H1 (cell line): ENCODE results near the gene CNKSR2. TPM values are rescaled to one million over a fixed set of nuclear protein-coding genes. Genes with fewer than 3 reads are reported as not detected.

Experiments
- CTCF ChIA-PET: fragments of 300-600 bp; sonication (Branson Sonifier 250); formaldehyde crosslinking; loops from one replicate; lab custom pipeline; 2021; ENCODE audit not compliant: partially characterized antibody; lab: Charles Lee
- POLR2A ChIA-PET: fragments of 300-600 bp; sonication (Branson Sonifier 250); formaldehyde crosslinking; loops from one replicate; lab custom pipeline; 2021; ENCODE audit warnings: inconsistent platforms; ENCODE audit not compliant: partially characterized antibody; lab: Charles Lee
- DNase-seq, 2 experiments: peaks; one replicate each; pipeline versions ENCODE4 v3.0.0 to v3.0.0-alpha.2; 2010 to 2022; ENCODE audit warnings: low spot score in 2 of 2, low read depth in 1 of 2, mixed read lengths in 1 of 2
- FAIRE-seq: peaks from 2 replicates; lab custom pipeline; 2011; peaks lifted over from hg19 to GRCh38; lab: Jason Lieb, UNC
- H2AFZ ChIP-seq: 2 replicates; pipeline ENCODE4 v1.8.1; 2012; ENCODE audit warnings: low read length, inconsistent platforms
- H2AK5ac ChIP-seq: 2 replicates; pipeline ENCODE4 v1.6.1; 2013; ENCODE audit warnings: low read depth, low read length
- H2BK120ac ChIP-seq: replicated peaks from 2 replicates; pipeline ENCODE3; 2013; ENCODE audit warnings: low read depth, low read length, inconsistent platforms
- H2BK12ac ChIP-seq: 2 replicates; pipeline ENCODE4 v1.6.1; 2013; ENCODE audit warnings: low read depth, low read length
- H2BK15ac ChIP-seq: 2 replicates; pipeline ENCODE4 v1.6.1; 2013; ENCODE audit warnings: low read length
- H2BK20ac ChIP-seq: 2 replicates; pipeline ENCODE4 v1.6.1; 2013; ENCODE audit warnings: low read length
- H2BK5ac ChIP-seq: 2 replicates; pipeline ENCODE4 v1.6.1; 2013; ENCODE audit warnings: low read depth, low read length
- H3K14ac ChIP-seq: 2 replicates; pipeline ENCODE4 v1.6.1; 2013; ENCODE audit warnings: inconsistent platforms; ENCODE audit not compliant: insufficient read length
- H3K18ac ChIP-seq: 2 replicates; pipeline ENCODE4 v1.6.1; 2013; ENCODE audit warnings: low read length; ENCODE audit errors: extremely low read depth
- H3K23ac ChIP-seq: 2 replicates; pipeline ENCODE4 v1.6.1; 2013; ENCODE audit warnings: inconsistent platforms; ENCODE audit not compliant: insufficient read length
- H3K23me2 ChIP-seq: 2 replicates; pipeline ENCODE4 v1.6.1; 2013; ENCODE audit warnings: low read depth, low read length
- H3K27ac ChIP-seq: 2 replicates; pipeline ENCODE4 v1.6.1; 2011; ENCODE audit warnings: low read depth, low read length, inconsistent platforms
- H3K27me3 ChIP-seq, 4 experiments: replicated peaks in 1 of 4; 1 replicate in 1 of 4; 2 replicates in 3 of 4; pipeline versions ENCODE4 v1.6.1 to v1.8.1; 2011 to 2013; ENCODE audit warnings: low read length in 3 of 4, mild to moderate bottlenecking in 3 of 4, inconsistent platforms in 2 of 4, mixed read lengths in 2 of 4, moderate library complexity in 1 of 4; ENCODE audit not compliant: control insufficient read depth in 3 of 4, insufficient read depth in 3 of 4; ENCODE audit errors: extremely low read depth in 1 of 4
- H3K36me3 ChIP-seq, 4 experiments: 2 replicates each; pipeline versions ENCODE4 v1.6.1 to v1.8.1; 2011 to 2013; ENCODE audit warnings: mild to moderate bottlenecking in 4 of 4, low read length in 3 of 4, moderate library complexity in 2 of 4, control low read depth in 1 of 4, inconsistent platforms in 1 of 4; ENCODE audit not compliant: insufficient read depth in 4 of 4, control insufficient read depth in 2 of 4
- H3K4ac ChIP-seq: replicated peaks from 2 replicates; pipeline ENCODE3; 2013; ENCODE audit warnings: low read length, low read depth, mixed read lengths, inconsistent platforms; ENCODE audit not compliant: insufficient read length
- H3K4me1 ChIP-seq, 4 experiments: replicated peaks in 1 of 4; 1 replicate in 1 of 4; 2 replicates in 3 of 4; pipeline versions ENCODE4 v1.6.1 to v1.8.1; 2011 to 2013; ENCODE audit warnings: low read length in 3 of 4, inconsistent platforms in 2 of 4, mixed read lengths in 1 of 4; ENCODE audit not compliant: insufficient read depth in 4 of 4, control insufficient read depth in 3 of 4
- H3K4me2 ChIP-seq, 2 experiments: 2 replicates each; pipeline versions ENCODE4 v1.6.1 to v1.8.1; 2011 to 2013; ENCODE audit warnings: low read depth in 2 of 2, low read length in 2 of 2, control low read depth in 1 of 2, inconsistent platforms in 1 of 2, mild to moderate bottlenecking in 1 of 2; ENCODE audit not compliant: insufficient read depth in 1 of 2
- H3K4me3 ChIP-seq, 4 experiments: fragments of 200-600, 300-600 bp in 1 of 4; sonication (generic), shearing (Covaris generic), sonication (Bioruptor Twin) in 1 of 4; 2 replicates each; pipeline versions ENCODE4 v1.5.1 to v1.8.1; 2011 to 2016; ENCODE audit warnings: low read length in 4 of 4, low read depth in 3 of 4, control low read depth in 2 of 4, inconsistent platforms in 2 of 4, mild to moderate bottlenecking in 2 of 4, mixed read lengths in 1 of 4, moderate library complexity in 1 of 4; ENCODE audit not compliant: insufficient read depth in 2 of 4; ENCODE audit errors: extremely low read depth in 1 of 4
- H3K56ac ChIP-seq: replicated peaks from 2 replicates; pipeline ENCODE3; 2013; ENCODE audit warnings: low read depth, mild to moderate bottlenecking, mixed read lengths, low read length, inconsistent platforms; ENCODE audit not compliant: insufficient read length
- H3K79me1 ChIP-seq: 2 replicates; pipeline ENCODE4 v1.6.1; 2013; ENCODE audit warnings: low read depth, low read length, control low read depth
- H3K79me2 ChIP-seq, 2 experiments: 2 replicates each; pipeline versions ENCODE4 v1.6.1 to v1.8.1; 2012 to 2013; ENCODE audit warnings: low read length in 2 of 2, mild to moderate bottlenecking in 2 of 2, inconsistent platforms in 1 of 2; ENCODE audit not compliant: insufficient read depth in 2 of 2, control insufficient read depth in 1 of 2
- H3K9ac ChIP-seq, 4 experiments: replicated peaks in 1 of 4; 1 replicate in 1 of 4; 2 replicates in 3 of 4; pipeline versions ENCODE4 v1.6.1 to v1.8.1; 2011 to 2013; ENCODE audit warnings: low read depth in 3 of 4, low read length in 3 of 4, control low read depth in 2 of 4, mild to moderate bottlenecking in 2 of 4, moderate library complexity in 2 of 4, inconsistent platforms in 1 of 4; ENCODE audit errors: extremely low read depth in 1 of 4
- H3K9me3 ChIP-seq, 2 experiments: 2 replicates each; pipeline versions ENCODE4 v1.6.1 to v1.8.1; 2012 to 2013; ENCODE audit warnings: mild to moderate bottlenecking in 2 of 2, moderate library complexity in 2 of 2, control low read depth in 1 of 2, inconsistent platforms in 1 of 2, low read depth in 1 of 2, low read length in 1 of 2, mixed read lengths in 1 of 2; ENCODE audit not compliant: insufficient read depth in 2 of 2
- H4K20me1 ChIP-seq, 2 experiments: replicated peaks in 1 of 2; 2 replicates each; pipeline versions ENCODE3 to v1.8.1; 2011 to 2013; ENCODE audit warnings: inconsistent platforms in 2 of 2, low read length in 2 of 2, mild to moderate bottlenecking in 1 of 2; ENCODE audit not compliant: insufficient read depth in 2 of 2, control insufficient read depth in 1 of 2
- H4K5ac ChIP-seq: 2 replicates; pipeline ENCODE4 v1.6.1; 2013; ENCODE audit warnings: low read length, low read depth, mixed read lengths, inconsistent platforms; ENCODE audit not compliant: insufficient read length
- H4K8ac ChIP-seq: 2 replicates; pipeline ENCODE4 v1.8.0; 2013; ENCODE audit warnings: mild to moderate bottlenecking, moderate library complexity, low read length, inconsistent platforms; ENCODE audit not compliant: insufficient read depth; ENCODE audit errors: extremely low read depth
- H4K91ac ChIP-seq: replicated peaks from 2 replicates; pipeline ENCODE3; 2013; ENCODE audit warnings: low read length, mixed read lengths, inconsistent platforms; ENCODE audit not compliant: insufficient read length
- CEBPB ChIP-seq: IDR thresholded peaks from 2 replicates; pipeline ENCODE4 v1.6.1; 2012; ENCODE audit warnings: low read depth, low read length
- CTBP2 ChIP-seq: IDR thresholded peaks from 2 replicates; pipeline ENCODE4 v1.7.0; 2011; ENCODE audit warnings: borderline replicate concordance, mild to moderate bottlenecking, moderate library complexity, mixed read lengths, low read length; ENCODE audit not compliant: insufficient read depth, insufficient read length
- HDAC2 ChIP-seq, 2 experiments: fragments of 300-600 bp in 1 of 2; sonication (generic) in 1 of 2; IDR thresholded peaks; 2 replicates each; pipeline ENCODE4 v1.6.1; 2011 to 2012; ENCODE audit warnings: low read depth in 2 of 2, low read length in 2 of 2, mild to moderate bottlenecking in 2 of 2, moderate library complexity in 2 of 2, borderline replicate concordance in 1 of 2, inconsistent platforms in 1 of 2
- KDM1A ChIP-seq: fragments of 200-600, 300-600 bp; sonication (generic); IDR thresholded peaks from 2 replicates; pipeline ENCODE4 v1.7.1; 2016; ENCODE audit warnings: mild to moderate bottlenecking, low read length, borderline replicate concordance
- NRF1 ChIP-seq: IDR thresholded peaks from 2 replicates; pipeline ENCODE4 v1.6.1; 2011; ENCODE audit warnings: mild to moderate bottlenecking, low read depth, low read length, improper control_type of control experiment
- POLR2A ChIP-seq, 2 experiments: IDR thresholded peaks; 1 replicate in 1 of 2; 2 replicates in 1 of 2; pipeline ENCODE4 v1.6.1; 2011; ENCODE audit warnings: low read depth in 2 of 2, low read length in 2 of 2, mild to moderate bottlenecking in 2 of 2; ENCODE audit errors: control extremely low read depth in 1 of 2
- RFX5 ChIP-seq: IDR thresholded peaks from 2 replicates; pipeline ENCODE4 v1.6.1; 2011; ENCODE audit warnings: low read depth, low read length, improper control_type of control experiment, borderline replicate concordance
- SIRT6 ChIP-seq: IDR thresholded peaks from one replicate; pipeline ENCODE4 v1.7.1; 2012; ENCODE audit warnings: low read length, inconsistent platforms
- TAF7 ChIP-seq: optimal IDR thresholded peaks from 2 replicates; pipeline ENCODE3; 2011; ENCODE audit warnings: low read depth, mild to moderate bottlenecking, inconsistent platforms, low read length, moderate library complexity, borderline replicate concordance
- TBP ChIP-seq: IDR thresholded peaks from 2 replicates; pipeline ENCODE4 v1.6.1; 2011; ENCODE audit warnings: low read depth, low read length, improper control_type of control experiment
- YY1 ChIP-seq: IDR thresholded peaks from 2 replicates; pipeline ENCODE4 v1.6.1; 2011; ENCODE audit warnings: low read depth, mild to moderate bottlenecking, low read length
- WGBS, 2 experiments: shearing (Covaris generic) in 1 of 2; methylation state at CpG; one replicate each; pipeline versions ENCODE4 v1.1.6 to v1.1.7; 2013 to 2015; ENCODE audit warnings: low lambda C conversion rate in 2 of 2, mixed read lengths in 2 of 2, inconsistent platforms in 1 of 2, low coverage in 1 of 2, missing lambda C conversion rate in 1 of 2; ENCODE audit not compliant: insufficient replicate concordance in 2 of 2, insufficient coverage in 1 of 2, insufficient read length in 1 of 2; ENCODE audit errors: extremely low coverage in 1 of 2, missing lambda C conversion rate in 1 of 2; 5-methylcytosine and 5-hydroxymethylcytosine counted together
- polyA plus RNA-seq, 7 experiments: library from polyadenylated mRNA; depleted of rRNA in 3 of 7; stranded (reverse) in 5 of 7; unstranded in 2 of 7; fragments of >200 nt in 5 of 7; fragments of 200-250 nt in 2 of 7; gene quantifications; 1 replicate in 5 of 7; 2 replicates in 1 of 7; 4 replicates in 1 of 7; pipeline versions ENCODE4 v1.2.1 to v1.2.3, GENCODE V29; 2011 to 2013; ENCODE audit warnings: missing spikeins in 2 of 7, mixed read lengths in 2 of 7
- total RNA-seq: library from RNA; stranded (reverse); fragmentation: NEBNext Ultra II Directional; extraction: Animal tissue kit (Norgen Biotek cat#: 25700); gene quantifications from 2 replicates; pipeline ENCODE4 v1.2.1, GENCODE V29; 2021
- TF ChIP-seq, protein P1 (sequence below), 3 experiments: IDR thresholded peaks; 1 replicate in 2 of 3; 2 replicates in 1 of 3; pipeline versions ENCODE4 v1.5.1 to v1.6.1; 2011; ENCODE audit warnings: low read length in 3 of 3, mild to moderate bottlenecking in 3 of 3, inconsistent platforms in 2 of 3, low read depth in 1 of 3, moderate library complexity in 1 of 3; ENCODE audit not compliant: insufficient read depth in 1 of 3; ENCODE audit errors: control extremely low read depth in 1 of 3

The CNKSR2 gene
- total and polyA plus RNA-seq, 2 of the 8 experiments (the other 6 are each of a cell fraction or from before 2014, with no cell fraction given), result 5.5 to 16.3 TPM

- no peak overlapping the region for H2BK5ac ChIP-seq
- no peak overlapping the region for H4K5ac ChIP-seq
- CTCF ChIA-PET, result no interaction called here
- DNase-seq (no peak), FAIRE-seq (no peak)
- POLR2A ChIA-PET, result no interaction called here
- no peak overlapping the region for H3K9ac ChIP-seq
- no peak overlapping the region for H3K4me2 ChIP-seq
- no peak overlapping the region for H2BK15ac ChIP-seq
- H3K14ac ChIP-seq, result no peak overlapping the region
- H3K4me3 ChIP-seq, result no peak overlapping the region
- H4K20me1 ChIP-seq, result no peaks in the 10 kb centered on the region
- no peaks in the 10 kb centered on the region for H3K27me3 ChIP-seq
- no peaks in the 10 kb centered on the region for H3K4me1 ChIP-seq
- no peaks in the 10 kb centered on the region for H3K79me1 ChIP-seq
- H3K23me2 ChIP-seq, result no peaks in the 10 kb centered on the region
- H4K91ac ChIP-seq, result no peak overlapping the region
- H4K8ac ChIP-seq, result no peak overlapping the region
- peaks cover 2 to 9% of the 10 kb centered on the region in 2 experiments; a peak in 3 of 4 replicates for H3K9me3 ChIP-seq
- H3K27ac ChIP-seq, result no peak overlapping the region
- H2AK5ac ChIP-seq, result no peak overlapping the region
- H3K23ac ChIP-seq, result no peak overlapping the region
- WGBS, 2 experiments, result 88% methylated on average over 1 of the region's 1 CpG; no CpG with 5 or more reads in 1 of the 2 experiments
- no peak overlapping the region for H2BK12ac ChIP-seq
- no peak overlapping the region for H3K18ac ChIP-seq
- no peak overlapping the region for H2BK120ac ChIP-seq
- H3K4ac ChIP-seq, result no peak overlapping the region
- no peak overlapping the region for H2BK20ac ChIP-seq
- peaks cover 0 to 5% (median 2%) of the 10 kb centered on the region in 4 experiments; a peak in 2 of 8 replicates for H3K36me3 ChIP-seq
- no peaks in the 10 kb centered on the region for H3K79me2 ChIP-seq
- H3K56ac ChIP-seq, result no peak overlapping the region
- no peak overlapping the region for H2AFZ ChIP-seq
- TF ChIP-seq CTBP2 (no peak), KDM1A (no peak), TBP (no peak), HDAC2 (IDR thresholded peaks at IDR 0.05; ENCODE audit: borderline replicate concordance in 1 of 2, low read depth in 2 of 2, low read length in 2 of 2) (no peak), RFX5 (no peak), TAF7 (no peak), POLR2A (IDR thresholded peaks at IDR 0.05; ENCODE audit: control extremely low read depth in 1 of 2, low read depth in 2 of 2, low read length in 2 of 2) (no peak), SIRT6 (no peak), YY1 (no peak), CEBPB (no peak), NRF1 (no peak)
- TF ChIP-seq, protein P1, sequence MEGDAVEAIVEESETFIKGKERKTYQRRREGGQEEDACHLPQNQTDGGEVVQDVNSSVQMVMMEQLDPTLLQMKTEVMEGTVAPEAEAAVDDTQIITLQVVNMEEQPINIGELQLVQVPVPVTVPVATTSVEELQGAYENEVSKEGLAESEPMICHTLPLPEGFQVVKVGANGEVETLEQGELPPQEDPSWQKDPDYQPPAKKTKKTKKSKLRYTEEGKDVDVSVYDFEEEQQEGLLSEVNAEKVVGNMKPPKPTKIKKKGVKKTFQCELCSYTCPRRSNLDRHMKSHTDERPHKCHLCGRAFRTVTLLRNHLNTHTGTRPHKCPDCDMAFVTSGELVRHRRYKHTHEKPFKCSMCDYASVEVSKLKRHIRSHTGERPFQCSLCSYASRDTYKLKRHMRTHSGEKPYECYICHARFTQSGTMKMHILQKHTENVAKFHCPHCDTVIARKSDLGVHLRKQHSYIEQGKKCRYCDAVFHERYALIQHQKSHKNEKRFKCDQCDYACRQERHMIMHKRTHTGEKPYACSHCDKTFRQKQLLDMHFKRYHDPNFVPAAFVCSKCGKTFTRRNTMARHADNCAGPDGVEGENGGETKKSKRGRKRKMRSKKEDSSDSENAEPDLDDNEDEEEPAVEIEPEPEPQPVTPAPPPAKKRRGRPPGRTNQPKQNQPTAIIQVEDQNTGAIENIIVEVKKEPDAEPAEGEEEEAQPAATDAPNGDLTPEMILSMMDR (IDR thresholded peaks at IDR 0.05; ENCODE audit: control extremely low read depth in 1 of 3, insufficient read depth in 1 of 3, low read depth in 1 of 3, low read length in 3 of 3), result no peak
These were observed 200.6 kb downstream of the CNKSR2 start for GRCh38 chrX:21574793-21575192.
